KBM-7 (cell line): ENCODE data around the gene GJC3.
"Not testable (repeated sequence)": the region's sequence is repeated elsewhere in the genome, so short reads cannot be mapped to it uniquely, and the experiment has no call there.

Source experiments
- DNase-seq: peaks from one replicate; pipeline ENCODE4 v3.0.0-alpha.2; 2015
- in situ Hi-C: fragments of 300-500 bp; cut with MboI; formaldehyde crosslinking; loops from 2 replicates; pipeline ENCODE4 v1.14.3; 2020; ENCODE audit warnings: low sequenced_read_pairs, low pct_unique_long_range_greater_than_20kb, mixed read lengths

The GJC3 gene

GRCh38 chr7:99928994-99929729, at the start of gene GJC3:
Gene GJC3 (minus strand): TSS chr7:99929620. CDS start chr7:99929620, 0 bp downstream.
- DNase-seq = peak; percentile 81
- in situ Hi-C loops = no loop called here

- DNase-seq = no peak
- in situ Hi-C loops = no loop called here
Observed at GRCh38 chr7:99976626-99977025, 47.2 kb upstream of the GJC3 start.

- in situ Hi-C loops = no loop called here
- no peak for DNase-seq
Observed at GRCh38 chr7:99975782-99976521, 46.5 kb upstream of the GJC3 start, which contains the start of gene AZGP1. Gene AZGP1 (minus strand): TSS chr7:99976031. CDS start chr7:99976020, 11 bp downstream.

- in situ Hi-C loops = no loop called here
- DNase-seq = no peak
Observed at GRCh38 chr7:99974681-99975080, 45.3 kb upstream of the GJC3 start.

- DNase-seq, in situ Hi-C loops: not testable (repeated sequence)
Observed at GRCh38 chr7:99973817-99974216, 44.4 kb upstream of the GJC3 start.

- in situ Hi-C loops = no loop called here
- DNase-seq = no peak
Observed at GRCh38 chr7:99971242-99971641, 41.8 kb upstream of the GJC3 start.

- DNase-seq, in situ Hi-C loops: not testable (repeated sequence)
Observed at GRCh38 chr7:99969813-99970212, 40.4 kb upstream of the GJC3 start.

- in situ Hi-C loops = no loop called here
Observed at GRCh38 chr7:99969298-99969697, 39.9 kb upstream of the GJC3 start.

GRCh38 chr7:99958564-99959227, 29.3 kb upstream of the GJC3 start:
- in situ Hi-C loops = no loop called here
- no peak for DNase-seq

More at GRCh38 chr7:99969298-99969697, 39.9 kb upstream of the GJC3 start:
- DNase-seq = no peak

- in situ Hi-C loops = no loop called here
Observed at GRCh38 chr7:99955247-99955646, 25.8 kb upstream of the GJC3 start.

GRCh38 chr7:99954643-99955042, 25.2 kb upstream of the GJC3 start:
- in situ Hi-C loops, DNase-seq: not testable (repeated sequence)

More at GRCh38 chr7:99955247-99955646, 25.8 kb upstream of the GJC3 start:
- no peak for DNase-seq

GRCh38 chr7:99953649-99954048, 24.2 kb upstream of the GJC3 start:
- no peak for DNase-seq
- in situ Hi-C loops = no loop called here

GRCh38 chr7:99952649-99953048, 23.2 kb upstream of the GJC3 start:
- in situ Hi-C loops, DNase-seq: not testable (repeated sequence)

GRCh38 chr7:99950819-99951218, 21.4 kb upstream of the GJC3 start:
- DNase-seq, in situ Hi-C loops: not testable (repeated sequence)

GRCh38 chr7:99949645-99950228, 20.3 kb upstream of the GJC3 start:
- in situ Hi-C loops = no loop called here
- peak; percentile 52 for DNase-seq

- in situ Hi-C loops = no loop called here
- DNase-seq = no peak
Observed at GRCh38 chr7:99947608-99948007, 18.2 kb upstream of the GJC3 start.

GRCh38 chr7:99944497-99945070, 15.2 kb upstream of the GJC3 start:
- no peak for DNase-seq
- in situ Hi-C loops = no loop called here

- no peak for DNase-seq
- in situ Hi-C loops = no loop called here
Observed at GRCh38 chr7:99943641-99944496, 14.4 kb upstream of the GJC3 start.
